SH-SY5Y (cell line): ENCODE results near the gene RAB43.

Experiments used
- GATA2 ChIP-seq: IDR thresholded peaks from 2 replicates; pipeline ENCODE4 v1.6.1; 2011; ENCODE audit warnings: mild to moderate bottlenecking, low read depth, low read length
- GATA3 ChIP-seq: IDR thresholded peaks from 2 replicates; pipeline ENCODE4 v1.6.1; 2011; ENCODE audit warnings: low read depth, mild to moderate bottlenecking, low read length, moderate library complexity

RAB43 gene

DNA sequence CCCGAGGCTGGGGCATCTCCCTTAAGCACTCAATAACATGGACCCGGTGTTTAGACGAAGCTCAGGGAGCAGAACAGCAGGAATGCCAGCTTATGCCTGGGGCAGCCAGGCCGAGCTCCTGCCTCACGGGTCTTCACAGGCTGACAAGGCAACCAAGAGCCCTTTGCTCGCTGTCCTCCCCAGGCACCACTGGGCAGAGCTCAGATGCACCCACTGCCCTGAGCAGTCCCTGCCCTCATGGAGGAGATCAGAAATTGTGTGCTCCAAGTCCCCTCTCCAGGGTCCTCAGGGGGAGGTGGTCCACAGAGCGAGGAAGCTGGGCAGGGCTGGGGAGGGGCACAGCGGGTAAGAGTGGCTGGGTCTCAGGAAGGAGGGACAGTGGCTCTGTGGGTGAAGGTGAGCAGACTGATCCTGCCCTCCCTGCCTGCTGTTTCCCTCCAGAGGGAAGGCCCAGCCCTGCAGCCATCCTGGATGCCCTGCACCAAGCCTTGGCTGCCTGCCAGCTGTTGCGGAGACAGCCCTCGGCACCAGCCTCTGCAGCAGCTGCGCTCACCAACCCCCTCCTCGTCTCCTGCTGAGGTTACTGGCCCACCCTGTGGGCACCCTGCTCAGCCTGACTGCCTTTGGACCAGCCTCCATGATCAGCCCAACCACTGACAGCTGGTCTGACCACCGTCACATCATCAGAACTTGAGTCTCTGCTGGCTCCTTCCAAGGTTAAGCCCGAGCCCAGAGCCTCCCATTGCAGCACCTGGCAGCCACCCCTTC, 82.1 kb downstream of the RAB43 start:
- no peak for TF ChIP-seq GATA2
- no peak for TF ChIP-seq GATA3

- no peak for TF ChIP-seq GATA3
- TF ChIP-seq GATA2: no peak
Observed at GRCh38 chr3:129038121-129038855, 83.3 kb downstream of the RAB43 start.
